Esophagus muscularis mucosa (tissue), 4 donors: ENCODE data around the gene IL6. TPM values are rescaled to one million over a fixed set of nuclear protein-coding genes. Genes with fewer than 3 reads are reported as not detected.
"Not testable (repeated sequence)": the region's sequence is repeated elsewhere in the genome, so short reads cannot be mapped to it uniquely, and the experiment has no call there.

Experiments used
- DNase-seq: peaks from one replicate; pipeline ENCODE4 v3.0.0-alpha.2; 2017; ENCODE audit errors: extremely low spot score
- H3K27ac ChIP-seq, 4 donors: fragments of 200-600 bp; sonication (generic); replicated peaks in 1 of 4; 1 replicate in 3 of 4; 2 replicates in 1 of 4; pipeline ENCODE4 v1.5.1; 2016 to 2019; ENCODE audit warnings: mild to moderate bottlenecking in 1 of 4
- H3K27me3 ChIP-seq, 4 donors: fragments of 200-600 bp; sonication (generic); one replicate each; pipeline versions ENCODE4 v1.5.1 to v1.6.0; 2016 to 2019
- H3K36me3 ChIP-seq, 4 donors: fragments of 200-600 bp; sonication (generic); one replicate each; pipeline ENCODE4 v1.5.1; 2016 to 2019
- H3K4me1 ChIP-seq, 4 donors: fragments of 200-600 bp; sonication (generic); one replicate each; pipeline ENCODE4 v1.5.1; 2016 to 2019
- H3K4me3 ChIP-seq, 4 donors: fragments of 200-600 bp; sonication (generic); 1 replicate in 2 of 4; 2 replicates in 2 of 4; pipeline ENCODE4 v1.5.1; 2016 to 2019; ENCODE audit warnings: mild to moderate bottlenecking in 4 of 4, moderate library complexity in 1 of 4
- H3K9me3 ChIP-seq, 4 donors: fragments of 200-600 bp; sonication (generic); 1 replicate in 3 of 4; 2 replicates in 1 of 4; pipeline ENCODE4 v1.5.1; 2016 to 2019
- CTCF ChIP-seq, 3 experiments: fragments of 200-600 bp in 2 of 3; fragments of 450-650 bp in 1 of 3; sonication (generic) in 2 of 3; IDR thresholded peaks; one replicate each; pipeline ENCODE4 v1.5.1; 2017 to 2019; ENCODE audit warnings: antibody characterized with exemption in 3 of 3, mild to moderate bottlenecking in 2 of 3, moderate library complexity in 1 of 3
- EP300 ChIP-seq: sonication (generic); formaldehyde crosslinking; IDR thresholded peaks from one replicate; pipeline ENCODE4 v1.6.1; 2017; ENCODE audit warnings: antibody characterized with exemption
- POLR2A ChIP-seq: fragments of 450-650 bp; IDR thresholded peaks from one replicate; pipeline ENCODE4 v1.6.1; 2017; ENCODE audit warnings: antibody characterized with exemption, moderate library complexity, mild to moderate bottlenecking, low read depth
- POLR2AphosphoS5 ChIP-seq, 2 donors: sonication (generic); formaldehyde crosslinking; IDR thresholded peaks; one replicate each; pipeline ENCODE4 v1.6.1; 2017; ENCODE audit warnings: antibody characterized with exemption in 2 of 2
- WGBS: methylation state at CpG from one replicate; pipeline ENCODE4 v1.1.5; 2018; 5-methylcytosine and 5-hydroxymethylcytosine counted together
- intact Hi-C: fragments of 100-400 bp; cut with DNase I; formaldehyde crosslinking; loops from one replicate; pipeline ENCODE4 v1.15.1; 2023
- total RNA-seq, 4 donors: library from RNA; depleted of rRNA; stranded (reverse); fragments of >200 nt; gene quantifications; one replicate each; pipeline versions ENCODE4 v1.1.0 to v1.2.1, GENCODE V29; 2016

Gene IL6
- total RNA-seq, 4 donors from 2014 or later = 0.83 to 51.4 (median 3.4) TPM

- Histone ChIP-seq H3K9me3 (no peaks in the 10 kb centered on the region), H3K4me3 (no peak overlapping the region), H3K36me3 (no peaks in the 10 kb centered on the region), H3K27me3 (no peaks in the 10 kb centered on the region), H3K27ac (no peak overlapping the region), H3K4me1 (peaks cover 0 to 3% (median 0%) of the 10 kb centered on the region in 4 donors)
- DNase-seq = no peak
- intact Hi-C loops = no loop called here
- WGBS = 67% methylated on average over 2 of the region's 2 CpGs
- TF ChIP-seq CTCF (IDR thresholded peaks at IDR 0.05) = no peak
- TF ChIP-seq EP300 = no peak
- no peak for TF ChIP-seq POLR2A
- TF ChIP-seq POLR2AphosphoS5 (IDR thresholded peaks at IDR 0.05) = no peak
Measured at GRCh38 chr7:22697876-22698606, 29.0 kb upstream of the IL6 start.

- TF ChIP-seq CTCF (IDR thresholded peaks at IDR 0.05) (no peak), EP300 (no peak), POLR2A (no peak), POLR2AphosphoS5 (IDR thresholded peaks at IDR 0.05) (no peak)
- H3K27ac ChIP-seq = no peak overlapping the region
- no peaks in the 10 kb centered on the region for H3K36me3 ChIP-seq
- 88% methylated on average over 5 of the region's 6 CpGs for WGBS
- intact Hi-C loops = no loop called here
- H3K27me3 ChIP-seq = no peaks in the 10 kb centered on the region
- H3K4me3 ChIP-seq = no peak overlapping the region
- no peaks in the 10 kb centered on the region for H3K9me3 ChIP-seq
- peaks cover 0 to 3% (median 0%) of the 10 kb centered on the region in 4 donors for H3K4me1 ChIP-seq
- no peak for DNase-seq
Measured at GRCh38 chr7:22698767-22699166, 28.2 kb upstream of the IL6 start.

DNA sequence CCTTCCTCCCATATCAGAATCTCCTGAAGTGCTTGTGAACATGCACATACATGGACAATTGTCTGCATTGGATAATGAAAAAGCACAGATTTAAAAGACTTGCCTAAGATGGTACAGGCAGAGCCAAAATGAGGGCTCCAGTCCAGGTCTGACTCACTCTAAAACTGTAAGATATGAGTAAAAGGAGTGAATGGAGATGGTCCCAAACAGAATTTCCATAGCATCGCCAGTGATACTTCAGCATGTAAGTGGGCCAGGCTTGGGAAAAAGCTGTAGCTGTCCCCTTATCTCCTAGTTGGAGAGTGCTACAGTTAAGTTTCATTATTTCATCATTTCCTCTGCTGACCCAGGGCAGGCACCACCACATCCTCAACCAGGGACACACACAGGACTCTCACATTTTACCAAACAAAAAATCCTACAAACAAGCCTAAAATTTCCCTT, 26.4 kb upstream of the IL6 start:
- TF ChIP-seq CTCF (IDR thresholded peaks at IDR 0.05) = no peak
- no peak for TF ChIP-seq POLR2A
- no peak for TF ChIP-seq POLR2AphosphoS5 (IDR thresholded peaks at IDR 0.05)
- TF ChIP-seq EP300 = no peak
- Histone ChIP-seq H3K9me3 (no peaks in the 10 kb centered on the region), H3K36me3 (no peaks in the 10 kb centered on the region), H3K27me3 (no peaks in the 10 kb centered on the region), H3K4me3 (no peak overlapping the region), H3K27ac (no peak overlapping the region), H3K4me1 (peaks cover 0 to 3% (median 0%) of the 10 kb centered on the region in 4 donors)
- intact Hi-C loops = no loop called here
- DNase-seq = no peak
- 45% methylated on average over 1 of the region's 1 CpG for WGBS

DNA sequence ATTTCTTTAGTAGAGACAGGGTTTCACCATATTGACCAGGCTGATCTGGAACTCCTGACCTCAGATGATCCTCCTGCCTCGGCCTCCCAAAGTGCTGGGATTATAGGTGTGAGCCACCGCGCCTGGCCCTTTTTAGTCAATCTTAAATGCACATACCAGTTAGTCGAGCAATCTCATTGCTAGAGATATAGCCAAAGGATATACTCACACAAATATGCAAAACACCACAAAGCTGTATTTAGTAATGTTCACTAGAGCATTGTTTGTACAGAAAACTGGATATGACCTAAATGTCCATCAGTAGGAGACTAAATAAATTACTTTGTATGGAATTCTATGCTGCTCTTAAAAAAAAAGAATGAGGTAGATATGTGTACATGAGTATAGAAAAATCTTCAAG, 24.5 kb upstream of the IL6 start:
- no peaks in the 10 kb centered on the region for H3K9me3 ChIP-seq
- no peak for DNase-seq
- WGBS = 88% methylated on average over 4 of the region's 4 CpGs
- TF ChIP-seq CTCF (IDR thresholded peaks at IDR 0.05) (no peak), POLR2AphosphoS5 (IDR thresholded peaks at IDR 0.05) (no peak), EP300 (no peak)
- no peak overlapping the region for H3K4me3 ChIP-seq
- intact Hi-C loops = no loop called here
- H3K4me1 ChIP-seq = no peaks in the 10 kb centered on the region
- H3K36me3 ChIP-seq = no peaks in the 10 kb centered on the region
- no peaks in the 10 kb centered on the region for H3K27me3 ChIP-seq
- no peak overlapping the region for H3K27ac ChIP-seq

DNA sequence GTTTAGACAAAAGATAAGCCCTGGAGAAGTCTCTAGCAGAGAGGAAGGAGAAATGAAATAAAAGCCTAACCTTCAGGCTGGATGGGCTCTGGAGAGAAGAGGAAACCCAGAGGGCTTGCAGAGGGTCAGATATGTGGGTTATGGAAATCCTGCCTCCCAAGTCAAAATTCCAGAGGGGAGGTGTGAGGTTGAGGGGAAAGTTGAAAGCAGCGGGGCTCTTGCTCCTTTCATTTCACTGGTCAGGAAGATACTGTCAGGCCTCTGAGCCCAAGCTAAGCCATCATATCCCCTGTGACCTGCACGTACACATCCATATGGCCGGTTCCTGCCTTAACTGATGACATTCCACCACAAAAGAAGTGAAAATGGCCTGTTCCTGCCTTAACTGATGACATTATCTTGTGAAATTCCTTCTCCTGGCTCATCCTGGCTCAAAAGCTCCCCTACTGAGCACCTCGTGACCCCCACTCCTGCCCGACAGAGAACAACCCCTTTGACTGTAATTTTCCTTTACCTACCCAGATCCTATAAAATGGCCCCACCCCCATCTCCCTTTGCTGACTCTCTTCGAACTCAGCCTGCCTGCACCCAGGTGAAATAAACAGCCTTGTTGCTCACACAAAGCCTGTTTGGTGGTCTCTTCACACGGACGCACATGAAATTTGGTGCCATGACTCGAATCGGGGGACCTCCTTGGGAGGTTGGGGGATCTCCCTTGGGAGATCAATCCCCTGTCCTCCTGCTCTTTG, 23.7 kb upstream of the IL6 start:
- WGBS = 73% methylated on average over 3 of the region's 10 CpGs
- H3K27me3 ChIP-seq, H3K4me1 ChIP-seq, H3K27ac ChIP-seq, H3K36me3 ChIP-seq, intact Hi-C loops, H3K4me3 ChIP-seq, H3K9me3 ChIP-seq, DNase-seq: not testable (repeated sequence)

- H3K9me3 ChIP-seq, DNase-seq, H3K4me1 ChIP-seq, intact Hi-C loops, H3K27me3 ChIP-seq, H3K27ac ChIP-seq, H3K4me3 ChIP-seq, H3K36me3 ChIP-seq: not testable (repeated sequence)
- 88% methylated on average over 17 of the region's 17 CpGs for WGBS
Measured at GRCh38 chr7:22703978-22704610, 22.9 kb upstream of the IL6 start.

- H3K9me3 ChIP-seq, H3K27ac ChIP-seq, H3K36me3 ChIP-seq, intact Hi-C loops, H3K4me1 ChIP-seq, H3K27me3 ChIP-seq, DNase-seq, H3K4me3 ChIP-seq: not testable (repeated sequence)
- 80% methylated on average over 6 of the region's 6 CpGs for WGBS
Measured at GRCh38 chr7:22704722-22705121, 22.3 kb upstream of the IL6 start.

GRCh38 chr7:22705874-22706273, 21.1 kb upstream of the IL6 start:
- 91% methylated on average over 7 of the region's 7 CpGs for WGBS
- H3K27ac ChIP-seq, H3K4me1 ChIP-seq, H3K9me3 ChIP-seq, H3K4me3 ChIP-seq, H3K27me3 ChIP-seq, intact Hi-C loops, DNase-seq, H3K36me3 ChIP-seq: not testable (repeated sequence)
